ENCODE results near the gene CNGA3. TPM values are rescaled to one million over a fixed set of nuclear protein-coding genes. Genes with fewer than 3 reads are reported as not detected.
"Not testable (repeated sequence)": the region's sequence is repeated elsewhere in the genome, so short reads cannot be mapped to it uniquely, and the experiment has no call there.

The CNGA3 gene
- total RNA-seq, 3 donors from 2014 or later = under 0.01 to 0.15 TPM; not detected in 1

- no peak for DNase-seq (ENCODE audit: low spot score in 2 of 2)
- Histone ChIP-seq H3K9me3 (peaks cover 8 to 19% of the 10 kb centered on the region in 2 donors), H3K36me3 (no peaks in the 10 kb centered on the region), H3K4me1 (no peaks in the 10 kb centered on the region), H3K4me3 (no peak overlapping the region), H3K27me3 (no peaks in the 10 kb centered on the region), H3K27ac (no peak overlapping the region)
- TF ChIP-seq CTCF (IDR thresholded peaks at IDR 0.05) (no peak), POLR2AphosphoS5 (IDR thresholded peaks at IDR 0.05) (no peak), POLR2A (IDR thresholded peaks at IDR 0.05) (no peak)
- intact Hi-C loops (cut with DNase I; ENCODE audit: low total_unique reads) = no loop called here
These were observed 87.2 kb downstream of the CNGA3 start for GRCh38 chr2:98433363-98433964.

GRCh38 chr2:98434492-98434891 lies 88.2 kb downstream of the CNGA3 start:
- intact Hi-C loops (cut with DNase I; ENCODE audit: low total_unique reads) = no loop called here
- DNase-seq (ENCODE audit: low spot score in 2 of 2) = no peak
- no peaks in the 10 kb centered on the region for H3K36me3 ChIP-seq
- H3K4me1 ChIP-seq = no peaks in the 10 kb centered on the region
- no peak overlapping the region for H3K27ac ChIP-seq
- no peaks in the 10 kb centered on the region for H3K27me3 ChIP-seq
- peaks cover 8 to 23% of the 10 kb centered on the region in 2 donors for H3K9me3 ChIP-seq
- H3K4me3 ChIP-seq = no peak overlapping the region
- TF ChIP-seq POLR2A (IDR thresholded peaks at IDR 0.05) (no peak), POLR2AphosphoS5 (IDR thresholded peaks at IDR 0.05) (no peak), CTCF (IDR thresholded peaks at IDR 0.05) (no peak)

- DNase-seq (ENCODE audit: low spot score in 2 of 2); H3K27me3 ChIP-seq; H3K4me3 ChIP-seq; H3K27ac ChIP-seq; H3K4me1 ChIP-seq; H3K36me3 ChIP-seq; intact Hi-C loops (cut with DNase I; ENCODE audit: low total_unique reads): not testable (repeated sequence)
- peaks cover 8 to 31% of the 10 kb centered on the region in 2 donors for H3K9me3 ChIP-seq
These were observed 89.4 kb downstream of the CNGA3 start for GRCh38 chr2:98435670-98436069.

GRCh38 chr2:98436734-98437133 lies 90.5 kb downstream of the CNGA3 start:
- intact Hi-C loops (cut with DNase I; ENCODE audit: low total_unique reads) = no loop called here
- Histone ChIP-seq H3K36me3 (no peaks in the 10 kb centered on the region), H3K27me3 (no peaks in the 10 kb centered on the region), H3K27ac (no peak overlapping the region), H3K9me3 (peaks cover 8 to 31% of the 10 kb centered on the region in 2 donors), H3K4me1 (no peaks in the 10 kb centered on the region), H3K4me3 (no peak overlapping the region)
- no peak for DNase-seq (ENCODE audit: low spot score in 2 of 2)
- no peak for TF ChIP-seq POLR2A (IDR thresholded peaks at IDR 0.05)
- TF ChIP-seq POLR2AphosphoS5 (IDR thresholded peaks at IDR 0.05) = no peak
- no peak for TF ChIP-seq CTCF (IDR thresholded peaks at IDR 0.05)

GRCh38 chr2:98438190-98439133 lies 92.2 kb downstream of the CNGA3 start:
- TF ChIP-seq POLR2A (IDR thresholded peaks at IDR 0.05) (no peak), POLR2AphosphoS5 (IDR thresholded peaks at IDR 0.05) (no peak), CTCF (IDR thresholded peaks at IDR 0.05) (no peak)
- Histone ChIP-seq H3K4me1 (no peaks in the 10 kb centered on the region), H3K4me3 (no peak overlapping the region), H3K36me3 (no peaks in the 10 kb centered on the region), H3K27me3 (no peaks in the 10 kb centered on the region), H3K27ac (no peak overlapping the region), H3K9me3 (peaks cover 8 to 28% of the 10 kb centered on the region in 2 donors)
- intact Hi-C loops (cut with DNase I; ENCODE audit: low total_unique reads) = no loop called here
- DNase-seq (ENCODE audit: low spot score in 2 of 2) = no peak

Data from breast epithelium (tissue), 4 donors.